HG03558 (cell line): Measurements from ENCODE around the gene CDK5RAP2.

ENCODE experiments used
- ATAC-seq: cut with Tn5 transposase; IDR thresholded peaks from one replicate; pipeline ENCODE4 v1.9.1; 2021; ENCODE audit warnings: moderate number of reproducible peaks; ENCODE audit not compliant: unreplicated experiment; ENCODE audit errors: extremely low read depth

CDK5RAP2 gene

GRCh38 chr9:120372040-120372439, 207.9 kb downstream of the CDK5RAP2 start:
- ATAC-seq, result no peak

GRCh38 chr9:120369608-120370220, 210.3 kb downstream of the CDK5RAP2 start:
- ATAC-seq, result no peak

GRCh38 chr9:120368799-120369198, 211.2 kb downstream of the CDK5RAP2 start:
- no peak for ATAC-seq

GRCh38 chr9:120366644-120367019, 213.3 kb downstream of the CDK5RAP2 start:
- ATAC-seq, result no peak

GRCh38 chr9:120365386-120365785, 214.6 kb downstream of the CDK5RAP2 start:
- ATAC-seq, result no peak

- no peak for ATAC-seq
Observed at GRCh38 chr9:120363697-120364096, 216.3 kb downstream of the CDK5RAP2 start.

GRCh38 chr9:120362446-120362845, 217.5 kb downstream of the CDK5RAP2 start:
- no peak for ATAC-seq

- no peak for ATAC-seq
Observed at GRCh38 chr9:120361551-120361950, 218.4 kb downstream of the CDK5RAP2 start.

GRCh38 chr9:120360510-120360909, 219.5 kb downstream of the CDK5RAP2 start:
- no peak for ATAC-seq

- ATAC-seq, result no peak
Observed at GRCh38 chr9:120360046-120360445, 219.9 kb downstream of the CDK5RAP2 start.

- ATAC-seq, result no peak
Observed at GRCh38 chr9:120358877-120359276, 221.1 kb downstream of the CDK5RAP2 start.

GRCh38 chr9:120353506-120353905, 226.5 kb downstream of the CDK5RAP2 start:
- no peak for ATAC-seq

- no peak for ATAC-seq
Observed at GRCh38 chr9:120351106-120351505, 228.9 kb downstream of the CDK5RAP2 start.

- no peak for ATAC-seq
Observed at GRCh38 chr9:120350596-120350995, 229.4 kb downstream of the CDK5RAP2 start.

- ATAC-seq, result no peak
Observed at GRCh38 chr9:120348951-120349429, 231.0 kb downstream of the CDK5RAP2 start.

- ATAC-seq, result no peak
Observed at GRCh38 chr9:120345379-120345778, 234.6 kb downstream of the CDK5RAP2 start.

GRCh38 chr9:120344230-120344629, 235.7 kb downstream of the CDK5RAP2 start:
- no peak for ATAC-seq

GRCh38 chr9:120343416-120343815, 236.6 kb downstream of the CDK5RAP2 start:
- ATAC-seq, result no peak
